Measurements from ENCODE around the gene TMEM30B.

- TF ChIP-seq CTCF (conservative IDR thresholded peaks at IDR 0.05 in 1 of 2, IDR thresholded peaks at IDR 0.05 in 1 of 2; ENCODE audit: extremely low read depth in 1 of 2, insufficient read depth in 1 of 2, low read depth in 1 of 2, low read length in 2 of 2) (no peak), EZH2 (IDR thresholded peaks at IDR 0.05; ENCODE audit: borderline replicate concordance, low read length) (no peak)
These were observed 41.1 kb upstream of the TMEM30B start for GRCh38 chr14:61322011-61322798.

All from mammary epithelial cell (primary cell).